ENCODE data around the gene BFAR.
"Not testable (repeated sequence)": the region's sequence is repeated elsewhere in the genome, so short reads cannot be mapped to it uniquely, and the experiment has no call there.

BFAR gene

DNA sequence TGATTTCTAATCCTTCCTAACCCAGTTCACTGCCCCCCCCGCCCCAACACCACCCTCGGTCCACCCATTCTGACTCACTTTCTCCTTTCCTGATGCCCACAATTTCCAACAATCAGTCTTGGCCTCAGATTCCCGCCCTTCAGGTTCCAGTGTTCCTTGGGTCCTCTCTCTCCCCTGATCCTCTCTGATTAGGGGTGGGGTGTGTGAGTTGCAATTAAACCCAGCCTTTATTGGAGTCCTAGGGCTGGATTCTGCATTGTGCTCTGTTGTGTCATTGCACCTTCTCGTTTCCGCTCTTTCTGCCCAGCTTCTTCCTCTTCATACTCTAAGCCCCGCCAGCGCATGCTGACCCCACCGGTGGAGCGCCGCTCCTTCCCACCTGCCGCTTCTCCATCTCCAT is 69.9 kb downstream of the BFAR start:
- not testable (repeated sequence) for DNase-seq

DNA sequence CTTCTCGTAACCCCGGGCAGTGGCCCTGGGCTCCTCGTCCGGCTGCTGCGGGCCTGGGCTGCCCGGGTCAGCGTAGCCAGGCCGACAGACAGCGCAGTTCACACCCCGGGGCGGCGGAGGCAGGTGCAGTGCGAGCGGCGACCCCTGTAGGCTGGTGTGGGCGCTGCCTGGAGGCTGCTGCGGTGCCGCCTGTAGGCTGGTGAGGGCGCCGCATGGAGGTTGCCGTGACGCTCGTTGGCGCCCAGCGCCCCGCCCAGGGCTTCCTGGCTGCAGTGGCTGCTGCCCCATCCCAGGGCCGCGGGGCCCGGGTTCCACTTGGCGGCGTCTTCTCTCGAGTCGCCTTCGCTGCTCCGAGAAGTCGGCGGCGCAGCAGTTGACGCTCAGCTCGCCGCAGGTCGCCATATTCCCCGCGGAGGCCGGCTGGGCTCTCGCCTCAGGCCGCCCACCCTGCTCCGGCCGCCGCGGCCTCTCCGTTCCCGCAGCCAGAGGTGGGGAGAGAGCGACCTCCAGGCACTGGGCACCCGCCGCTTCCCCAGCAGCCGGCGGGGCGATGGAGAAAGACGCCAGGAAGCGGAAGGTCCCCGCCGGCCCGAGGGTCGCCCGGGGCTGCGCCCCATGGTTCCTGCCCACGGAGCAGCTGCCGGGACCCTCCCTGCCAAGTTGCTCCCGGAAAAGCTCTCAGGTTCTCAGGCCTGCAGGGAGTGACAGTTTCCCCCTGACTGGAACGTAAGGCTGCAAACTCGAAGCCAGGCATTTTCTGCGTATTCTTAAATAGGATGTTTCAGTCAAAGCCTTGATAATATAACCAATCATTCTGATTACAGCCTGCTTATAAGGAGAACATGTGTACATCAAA is 70.6 kb downstream of the BFAR start, which contains the start of gene NPIPA3:
TSS of gene NPIPA3 (plus strand) at position 256 of the 856 bp plus-strand sequence. CDS start 5,533 bp downstream, outside the sequence.
- DNase-seq: not testable (repeated sequence)

All from NCI-H2171 (cell line).